Stimulated activated CD8-positive, alpha-beta memory T cell treated with anti-CD3 and anti-CD28 coated beads, Interleukin-4, amount 100 ng/mL, for 1 hour (primary cell): Measurements from ENCODE around the gene JAKMIP2.

Source experiments
- DNase-seq, 2 donors: peaks; one replicate each; pipeline ENCODE4 v3.0.0-alpha.2; 2020; ENCODE audit warnings: low read depth in 2 of 2, low spot score in 1 of 2

Gene JAKMIP2

GRCh38 chr5:147701468-147701867, 81.1 kb downstream of the JAKMIP2 start:
- DNase-seq, result no peak

GRCh38 chr5:147699496-147700088, 82.9 kb downstream of the JAKMIP2 start:
- DNase-seq, result no peak

- no peak for DNase-seq
Observed at GRCh38 chr5:147697380-147697779, 85.1 kb downstream of the JAKMIP2 start.

GRCh38 chr5:147694772-147695171, 87.8 kb downstream of the JAKMIP2 start:
- no peak for DNase-seq

- no peak for DNase-seq
Observed at GRCh38 chr5:147693233-147693632, 89.3 kb downstream of the JAKMIP2 start.

GRCh38 chr5:147691130-147691529, 91.4 kb downstream of the JAKMIP2 start:
- no peak for DNase-seq

GRCh38 chr5:147690595-147690994, 91.9 kb downstream of the JAKMIP2 start:
- DNase-seq, result no peak

GRCh38 chr5:147689426-147689825, 93.1 kb downstream of the JAKMIP2 start:
- no peak for DNase-seq

GRCh38 chr5:147688656-147689356, 93.7 kb downstream of the JAKMIP2 start:
- DNase-seq, result no peak

- DNase-seq, result no peak
Observed at GRCh38 chr5:147687118-147687517, 95.4 kb downstream of the JAKMIP2 start.

GRCh38 chr5:147686421-147686820, 96.1 kb downstream of the JAKMIP2 start:
- DNase-seq, result no peak

GRCh38 chr5:147685993-147686392, 96.5 kb downstream of the JAKMIP2 start:
- no peak for DNase-seq

GRCh38 chr5:147675168-147675567, 107.4 kb downstream of the JAKMIP2 start:
- DNase-seq, result no peak

GRCh38 chr5:147674411-147674810, 108.1 kb downstream of the JAKMIP2 start:
- DNase-seq, result no peak

GRCh38 chr5:147673791-147674190, 108.7 kb downstream of the JAKMIP2 start:
- no peak for DNase-seq

GRCh38 chr5:147673266-147673665, 109.3 kb downstream of the JAKMIP2 start:
- no peak for DNase-seq

GRCh38 chr5:147671365-147671764, 111.2 kb downstream of the JAKMIP2 start:
- DNase-seq, result no peak

- DNase-seq, result no peak
Observed at GRCh38 chr5:147670815-147671214, 111.7 kb downstream of the JAKMIP2 start.

- no peak for DNase-seq
Observed at GRCh38 chr5:147669169-147669869, 113.2 kb downstream of the JAKMIP2 start.

GRCh38 chr5:147668385-147668784, 114.1 kb downstream of the JAKMIP2 start:
- DNase-seq, result no peak

- DNase-seq, result no peak
Observed at GRCh38 chr5:147667363-147667762, 115.2 kb downstream of the JAKMIP2 start.

GRCh38 chr5:147666419-147666818, 116.1 kb downstream of the JAKMIP2 start:
- DNase-seq, result no peak
